Measurements from ENCODE around the gene WWC1. TPM values are rescaled to one million over a fixed set of nuclear protein-coding genes. Genes with fewer than 3 reads are reported as not detected.

Gene WWC1
- total and polyA plus RNA-seq, 10 of the 15 experiments (the other 5 are each of a cell fraction or from before 2014, with no cell fraction given), result 0.50 to 7.8 (median 2.5) TPM

DNA sequence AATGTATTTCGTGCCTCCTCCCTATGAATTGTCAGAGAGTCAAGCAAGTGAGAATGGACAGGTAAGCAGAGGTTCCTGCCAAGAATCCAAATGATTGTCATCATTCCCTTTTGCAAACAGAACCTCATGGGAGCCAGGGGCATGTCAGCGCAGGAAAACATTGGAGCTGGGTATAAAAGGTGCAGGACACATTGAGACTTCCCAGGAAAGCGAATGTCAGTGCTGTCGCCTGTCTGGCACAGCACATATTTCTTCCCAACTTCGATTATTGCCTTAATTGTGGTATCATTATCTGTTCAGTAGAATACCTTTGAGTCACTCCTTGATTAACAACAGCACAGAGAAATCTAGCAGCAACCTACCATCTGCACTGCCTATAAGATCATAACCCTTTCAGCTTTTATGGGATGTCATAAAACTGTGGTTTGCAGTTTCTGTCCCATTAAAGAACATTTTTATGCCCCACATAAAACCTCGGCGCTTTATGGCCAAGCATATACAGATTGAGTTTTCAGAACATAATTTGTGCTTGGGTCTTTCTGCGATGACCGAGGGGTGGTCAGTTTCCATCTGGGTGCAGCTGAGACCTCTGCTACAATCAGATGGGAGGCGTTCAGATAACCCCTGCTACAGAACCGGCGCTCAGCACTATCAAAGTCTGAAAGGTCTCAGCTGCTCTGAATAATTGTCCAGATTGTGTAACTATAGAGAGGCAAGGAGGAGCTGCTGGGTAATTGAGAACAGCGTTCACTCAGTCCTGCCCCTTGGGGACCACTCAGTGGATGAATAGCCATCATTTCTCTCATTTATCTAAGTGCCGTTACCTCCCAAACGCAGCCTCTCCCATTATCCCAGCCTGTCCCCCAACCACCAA, 30.9 kb upstream of the WWC1 start (continued):
- TF ChIP-seq, protein P1, sequence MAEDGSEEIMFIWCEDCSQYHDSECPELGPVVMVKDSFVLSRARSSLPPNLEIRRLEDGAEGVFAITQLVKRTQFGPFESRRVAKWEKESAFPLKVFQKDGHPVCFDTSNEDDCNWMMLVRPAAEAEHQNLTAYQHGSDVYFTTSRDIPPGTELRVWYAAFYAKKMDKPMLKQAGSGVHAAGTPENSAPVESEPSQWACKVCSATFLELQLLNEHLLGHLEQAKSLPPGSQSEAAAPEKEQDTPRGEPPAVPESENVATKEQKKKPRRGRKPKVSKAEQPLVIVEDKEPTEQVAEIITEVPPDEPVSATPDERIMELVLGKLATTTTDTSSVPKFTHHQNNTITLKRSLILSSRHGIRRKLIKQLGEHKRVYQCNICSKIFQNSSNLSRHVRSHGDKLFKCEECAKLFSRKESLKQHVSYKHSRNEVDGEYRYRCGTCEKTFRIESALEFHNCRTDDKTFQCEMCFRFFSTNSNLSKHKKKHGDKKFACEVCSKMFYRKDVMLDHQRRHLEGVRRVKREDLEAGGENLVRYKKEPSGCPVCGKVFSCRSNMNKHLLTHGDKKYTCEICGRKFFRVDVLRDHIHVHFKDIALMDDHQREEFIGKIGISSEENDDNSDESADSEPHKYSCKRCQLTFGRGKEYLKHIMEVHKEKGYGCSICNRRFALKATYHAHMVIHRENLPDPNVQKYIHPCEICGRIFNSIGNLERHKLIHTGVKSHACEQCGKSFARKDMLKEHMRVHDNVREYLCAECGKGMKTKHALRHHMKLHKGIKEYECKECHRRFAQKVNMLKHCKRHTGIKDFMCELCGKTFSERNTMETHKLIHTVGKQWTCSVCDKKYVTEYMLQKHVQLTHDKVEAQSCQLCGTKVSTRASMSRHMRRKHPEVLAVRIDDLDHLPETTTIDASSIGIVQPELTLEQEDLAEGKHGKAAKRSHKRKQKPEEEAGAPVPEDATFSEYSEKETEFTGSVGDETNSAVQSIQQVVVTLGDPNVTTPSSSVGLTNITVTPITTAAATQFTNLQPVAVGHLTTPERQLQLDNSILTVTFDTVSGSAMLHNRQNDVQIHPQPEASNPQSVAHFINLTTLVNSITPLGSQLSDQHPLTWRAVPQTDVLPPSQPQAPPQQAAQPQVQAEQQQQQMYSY (CRISPR knock-in tag; IDR thresholded peaks at IDR 0.05), result no peak
- no peak for TF ChIP-seq RFX5 (IDR thresholded peaks at IDR 0.05; ENCODE audit: low read depth, low read length)
- TF ChIP-seq, protein P2, sequence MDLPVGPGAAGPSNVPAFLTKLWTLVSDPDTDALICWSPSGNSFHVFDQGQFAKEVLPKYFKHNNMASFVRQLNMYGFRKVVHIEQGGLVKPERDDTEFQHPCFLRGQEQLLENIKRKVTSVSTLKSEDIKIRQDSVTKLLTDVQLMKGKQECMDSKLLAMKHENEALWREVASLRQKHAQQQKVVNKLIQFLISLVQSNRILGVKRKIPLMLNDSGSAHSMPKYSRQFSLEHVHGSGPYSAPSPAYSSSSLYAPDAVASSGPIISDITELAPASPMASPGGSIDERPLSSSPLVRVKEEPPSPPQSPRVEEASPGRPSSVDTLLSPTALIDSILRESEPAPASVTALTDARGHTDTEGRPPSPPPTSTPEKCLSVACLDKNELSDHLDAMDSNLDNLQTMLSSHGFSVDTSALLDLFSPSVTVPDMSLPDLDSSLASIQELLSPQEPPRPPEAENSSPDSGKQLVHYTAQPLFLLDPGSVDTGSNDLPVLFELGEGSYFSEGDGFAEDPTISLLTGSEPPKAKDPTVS (IDR thresholded peaks at IDR 0.05; ENCODE audit: low read depth, low read length), result no peak

DNA sequence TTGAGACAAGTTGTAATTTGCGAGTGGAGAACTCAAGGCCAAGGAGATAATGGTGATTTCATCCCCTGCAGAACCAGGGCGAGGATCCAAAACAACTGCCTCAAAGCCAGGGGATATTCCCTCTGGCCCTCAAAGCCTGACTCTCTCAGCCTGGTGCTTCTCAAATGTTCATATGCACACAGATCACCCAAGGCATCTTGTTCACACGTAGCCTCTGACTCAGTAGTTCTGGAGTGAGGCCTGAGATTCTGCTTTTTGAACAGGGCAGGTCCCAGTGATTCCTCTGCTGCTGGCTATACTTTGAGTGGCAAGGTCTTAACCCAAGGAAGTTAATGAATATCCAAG, 30.2 kb upstream of the WWC1 start:
- in situ Hi-C loops (cut with MboI) (loop anchor here (10.0 kb wide), 1 partner anchor 1044 kb away; the partner anchor contains the start of gene SLIT3), intact Hi-C loops (cut with micrococcal nuclease; ENCODE audit: unreplicated experiment) (no loop called here)
- Histone ChIP-seq H3K27ac (ENCODE audit: control insufficient read depth, insufficient read depth) (no peak overlapping the region), H3K9me3 (replicated peaks; ENCODE audit: control insufficient read depth, insufficient read depth, low read length) (no peaks in the 10 kb centered on the region), H3K4me1 (ENCODE audit: control insufficient read depth, insufficient read depth, low read length) (no peaks in the 10 kb centered on the region), H3K4me3 (no peak overlapping the region), H3K27me3 (replicated peaks in 1 of 2; ENCODE audit: control insufficient read depth in 2 of 2, insufficient read depth in 2 of 2, low read length in 1 of 2) (no peaks in the 10 kb centered on the region; a peak in 1 of 4 replicates), H4K20me1 (ENCODE audit: control insufficient read depth, insufficient read depth) (no peaks in the 10 kb centered on the region), H3K9ac (ENCODE audit: control insufficient read depth, insufficient read depth, low read length) (no peak overlapping the region), H2AFZ (ENCODE audit: control insufficient read depth, low read depth, low read length) (no peak overlapping the region), H3K36me3 (ENCODE audit: control insufficient read depth in 2 of 2, insufficient read depth in 2 of 2, low read length in 1 of 2) (no peaks in the 10 kb centered on the region), H3K4me2 (ENCODE audit: control insufficient read depth, insufficient read depth) (no peak overlapping the region), H3K79me2 (ENCODE audit: control insufficient read depth, insufficient read depth, low read length) (no peaks in the 10 kb centered on the region)
- TF ChIP-seq RB1 (IDR thresholded peaks at IDR 0.05; ENCODE audit: borderline replicate concordance), result no peak
- no peak for TF ChIP-seq BCL11A (IDR thresholded peaks at IDR 0.05; ENCODE audit: low read depth, low read length)
- FAIRE-seq, result no peak
- BruUV-seq (replicated peaks), result no TSS peak
- SMC1A ChIA-PET (ENCODE audit: uncharacterized antibody, unreplicated experiment), result no interaction called here
- WGBS (ENCODE audit: insufficient coverage, insufficient replicate concordance, low lambda C conversion rate, missing lambda C conversion rate), result 33% methylated on average over 3 of the region's 3 CpGs
- CTCF ChIA-PET, result no interaction called here
- POLR2A ChIA-PET, result no interaction called here
- ATAC-seq, result no peak
- DNase-seq (ENCODE audit: low read depth, low spot score), result no peak
- RAD21 ChIA-PET (ENCODE audit: unreplicated experiment), result no interaction called here
